ENCODE measurements around the gene FAR1.

- TF ChIP-seq CTCF (IDR thresholded peaks at IDR 0.05; ENCODE audit: borderline replicate concordance, extremely low read depth, low read length, poor library complexity, severe bottlenecking) (no peak), EZH2 (IDR thresholded peaks at IDR 0.05; ENCODE audit: borderline replicate concordance, low read depth, low read length, severe bottlenecking) (no peak)
Measured at GRCh38 chr11:13681446-13681845, 13.0 kb downstream of the FAR1 start.
